Testis (tissue), 3 donors: ENCODE measurements around the gene MAGI1. TPM values are rescaled to one million over a fixed set of nuclear protein-coding genes. Genes with fewer than 3 reads are reported as not detected.

ENCODE experiments used
- DNase-seq: peaks from one replicate; pipeline ENCODE4 v3.0.0-alpha.2; 2019
- H3K27ac ChIP-seq, 2 donors: fragments of 200-600 bp; sonication (generic); one replicate each; pipeline ENCODE4 v1.5.1; 2019
- H3K27me3 ChIP-seq: fragments of 200-600 bp; sonication (generic); one replicate; pipeline ENCODE4 v1.5.1; 2019
- H3K36me3 ChIP-seq: fragments of 200-600 bp; sonication (generic); one replicate; pipeline ENCODE4 v1.5.1; 2017; ENCODE audit warnings: low read depth; ENCODE audit errors: missing control alignments
- H3K4me1 ChIP-seq: fragments of 200-600 bp; sonication (generic); one replicate; pipeline ENCODE4 v1.5.1; 2019
- H3K4me3 ChIP-seq, 2 donors: fragments of 200-600 bp; sonication (generic); one replicate each; pipeline ENCODE4 v1.5.1; 2017 to 2019
- H3K9me3 ChIP-seq: fragments of 200-600 bp; sonication (generic); one replicate; pipeline ENCODE4 v1.5.1; 2017
- POLR2A ChIP-seq: fragments of 450-650 bp; IDR thresholded peaks from one replicate; pipeline ENCODE4 v1.6.1; 2017; ENCODE audit warnings: antibody characterized with exemption, mild to moderate bottlenecking, moderate library complexity
- WGBS, 2 donors: methylation state at CpG; one replicate each; pipeline ENCODE4 v1.1.5; 2018; 5-methylcytosine and 5-hydroxymethylcytosine counted together
- intact Hi-C: fragments of 100-400 bp; cut with DNase I; formaldehyde crosslinking; loops from one replicate; pipeline ENCODE4 v1.15.1; 2023; ENCODE audit warnings: low total_unique reads
- polyA plus RNA-seq: library from polyadenylated mRNA; stranded (reverse); fragments of 350-450 nt; fragmentation: Illumina TruSeq; extraction: RNeasy Lipid Tissue Mini Kit (QIAGEN cat#74804); gene quantifications from one replicate; pipeline ENCODE4 v1.2.3, GENCODE V29; 2014; ENCODE audit warnings: low read depth, low replicate concordance; ENCODE audit not compliant: insufficient read depth
- total RNA-seq, 2 donors: library from RNA; depleted of rRNA; stranded (reverse); fragments of >200 nt; gene quantifications; one replicate each; pipeline ENCODE4 v1.2.3, GENCODE V29; 2016
- TF ChIP-seq, protein P1 (sequence below), 3 experiments: fragments of 450-650 bp in 2 of 3; fragments of 200-600 bp in 1 of 3; sonication (generic) in 1 of 3; IDR thresholded peaks; one replicate each; pipeline ENCODE4 v1.5.1; 2016 to 2019; ENCODE audit warnings: antibody characterized with exemption in 3 of 3, mild to moderate bottlenecking in 2 of 3, moderate library complexity in 1 of 3

Gene MAGI1
- total and polyA plus RNA-seq, 3 donors from 2014 or later, result 55.4 to 60.4 (median 56.1) TPM

GRCh38 chr3:65445573-65446169 is 593.0 kb downstream of the MAGI1 start:
- TF ChIP-seq, protein P1, sequence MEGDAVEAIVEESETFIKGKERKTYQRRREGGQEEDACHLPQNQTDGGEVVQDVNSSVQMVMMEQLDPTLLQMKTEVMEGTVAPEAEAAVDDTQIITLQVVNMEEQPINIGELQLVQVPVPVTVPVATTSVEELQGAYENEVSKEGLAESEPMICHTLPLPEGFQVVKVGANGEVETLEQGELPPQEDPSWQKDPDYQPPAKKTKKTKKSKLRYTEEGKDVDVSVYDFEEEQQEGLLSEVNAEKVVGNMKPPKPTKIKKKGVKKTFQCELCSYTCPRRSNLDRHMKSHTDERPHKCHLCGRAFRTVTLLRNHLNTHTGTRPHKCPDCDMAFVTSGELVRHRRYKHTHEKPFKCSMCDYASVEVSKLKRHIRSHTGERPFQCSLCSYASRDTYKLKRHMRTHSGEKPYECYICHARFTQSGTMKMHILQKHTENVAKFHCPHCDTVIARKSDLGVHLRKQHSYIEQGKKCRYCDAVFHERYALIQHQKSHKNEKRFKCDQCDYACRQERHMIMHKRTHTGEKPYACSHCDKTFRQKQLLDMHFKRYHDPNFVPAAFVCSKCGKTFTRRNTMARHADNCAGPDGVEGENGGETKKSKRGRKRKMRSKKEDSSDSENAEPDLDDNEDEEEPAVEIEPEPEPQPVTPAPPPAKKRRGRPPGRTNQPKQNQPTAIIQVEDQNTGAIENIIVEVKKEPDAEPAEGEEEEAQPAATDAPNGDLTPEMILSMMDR (IDR thresholded peaks at IDR 0.05), result no peak
- TF ChIP-seq POLR2A, result no peak
- Histone ChIP-seq H3K27me3 (no peaks in the 10 kb centered on the region), H3K4me3 (no peak overlapping the region), H3K36me3 (no peaks in the 10 kb centered on the region), H3K27ac (no peak overlapping the region), H3K9me3 (no peaks in the 10 kb centered on the region), H3K4me1 (no peaks in the 10 kb centered on the region)
- WGBS, 2 donors, result 95 to 96% methylated on average over 4 of the region's 4 CpGs
- intact Hi-C loops, result no loop called here
- no peak for DNase-seq

GRCh38 chr3:65444447-65444815 is 594.3 kb downstream of the MAGI1 start:
- Histone ChIP-seq H3K4me1 (no peaks in the 10 kb centered on the region), H3K27me3 (no peaks in the 10 kb centered on the region), H3K9me3 (no peaks in the 10 kb centered on the region), H3K4me3 (no peak overlapping the region), H3K27ac (no peak overlapping the region), H3K36me3 (no peaks in the 10 kb centered on the region)
- DNase-seq, result no peak
- 94 to 96% methylated on average over 7 of the region's 7 CpGs for WGBS, 2 donors
- intact Hi-C loops, result no loop called here
- TF ChIP-seq POLR2A, result no peak
- TF ChIP-seq, protein P1 (IDR thresholded peaks at IDR 0.05), result no peak

DNA sequence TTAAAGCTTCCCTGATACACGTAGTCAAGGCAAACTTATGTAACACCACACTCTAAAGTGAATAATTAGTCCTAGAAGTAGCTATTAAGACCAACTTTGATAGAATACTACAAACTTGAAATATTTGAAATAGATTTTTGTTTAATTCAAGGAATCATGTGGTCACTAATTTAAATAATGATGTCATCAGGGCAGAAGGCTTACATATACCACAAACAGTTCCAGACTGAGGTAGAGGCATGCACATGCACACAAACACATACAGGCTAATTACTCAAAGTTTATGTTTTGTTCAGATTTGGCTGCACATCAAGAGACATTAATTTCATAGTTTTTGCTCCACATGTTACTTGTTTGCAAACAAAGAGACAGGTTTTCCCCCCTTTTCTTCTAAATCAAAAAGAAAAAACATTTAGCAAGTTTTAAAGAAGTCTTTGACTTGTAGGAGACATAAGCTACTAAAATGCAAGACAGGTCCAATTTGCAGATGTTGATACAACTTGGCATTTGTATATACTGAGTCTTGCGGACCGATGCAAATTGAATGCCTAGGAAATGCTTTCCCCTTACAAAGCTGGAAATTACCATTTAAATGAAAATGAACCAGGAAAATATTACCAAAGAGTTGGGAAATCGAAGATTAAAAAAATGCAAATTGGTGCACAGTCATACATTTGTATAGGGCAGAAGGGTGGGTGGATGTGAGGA is 594.8 kb downstream of the MAGI1 start:
- no peaks in the 10 kb centered on the region for H3K27me3 ChIP-seq
- no peaks in the 10 kb centered on the region for H3K36me3 ChIP-seq
- intact Hi-C loops, result no loop called here
- H3K27ac ChIP-seq, result no peak overlapping the region
- no peak for DNase-seq
- WGBS, 2 donors, result 93 to 95% methylated on average over 4 of the region's 4 CpGs
- H3K4me1 ChIP-seq, result no peaks in the 10 kb centered on the region
- H3K4me3 ChIP-seq, result no peak overlapping the region
- TF ChIP-seq, protein P1 (IDR thresholded peaks at IDR 0.05), result no peak
- TF ChIP-seq POLR2A, result no peak
- H3K9me3 ChIP-seq, result no peaks in the 10 kb centered on the region

- no peaks in the 10 kb centered on the region for H3K9me3 ChIP-seq
- H3K4me1 ChIP-seq, result no peaks in the 10 kb centered on the region
- no peaks in the 10 kb centered on the region for H3K36me3 ChIP-seq
- no peak overlapping the region for H3K4me3 ChIP-seq
- peak; percentile 62 for DNase-seq
- no peak overlapping the region for H3K27ac ChIP-seq
- intact Hi-C loops, result no loop called here
- WGBS, 2 donors, result 30 to 37% methylated on average over 6 of the region's 6 CpGs
- H3K27me3 ChIP-seq, result no peaks in the 10 kb centered on the region
- TF ChIP-seq, protein P1 (IDR thresholded peaks at IDR 0.05), result peak; percentile 43 to 49 (median 43)
- TF ChIP-seq POLR2A, result no peak
Measured at GRCh38 chr3:65439641-65440284, 599.0 kb downstream of the MAGI1 start.
